GM15510 (cell line): ENCODE measurements around the gene CTSZ.

Experiments used
- POLR2A ChIP-seq: IDR thresholded peaks from 3 replicates; pipeline ENCODE4 v1.6.1; 2011; ENCODE audit warnings: borderline replicate concordance; ENCODE audit not compliant: insufficient read length; ENCODE audit errors: extremely low read depth

Gene CTSZ

DNA sequence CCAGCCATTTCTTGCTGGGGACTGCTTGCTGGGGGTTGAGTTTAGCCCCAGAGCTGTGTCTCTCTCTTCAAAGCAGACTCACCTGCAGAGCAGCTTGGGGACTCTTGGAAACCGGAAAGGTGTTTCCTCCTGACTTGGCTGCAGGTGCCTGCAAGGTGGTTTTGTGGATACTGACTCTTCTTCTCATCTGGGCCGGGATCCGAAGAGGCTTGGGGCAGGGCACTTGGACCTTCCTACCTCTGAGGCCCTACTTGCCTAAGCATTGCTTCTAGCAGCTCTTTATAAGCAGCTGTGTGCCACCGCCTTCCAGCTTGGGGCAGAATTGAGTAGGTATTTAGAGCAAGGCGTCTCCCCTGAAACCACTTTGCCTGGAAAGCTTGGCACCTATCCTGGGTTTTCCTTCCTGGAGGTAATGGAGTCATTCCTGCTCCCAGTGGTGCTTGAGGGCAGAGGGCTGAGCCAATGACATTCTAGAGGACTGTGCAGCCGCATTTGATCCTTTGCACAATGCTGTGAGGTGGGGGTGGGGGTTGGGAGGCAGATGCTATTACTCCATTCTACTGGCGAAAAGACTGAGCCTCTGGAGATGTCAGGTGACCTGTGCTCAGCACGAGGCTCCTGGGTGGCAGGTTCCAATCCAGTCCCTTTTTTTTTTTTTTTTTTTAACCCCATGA, 3.4 kb upstream of the CTSZ start:
- TF ChIP-seq POLR2A: no peak

DNA sequence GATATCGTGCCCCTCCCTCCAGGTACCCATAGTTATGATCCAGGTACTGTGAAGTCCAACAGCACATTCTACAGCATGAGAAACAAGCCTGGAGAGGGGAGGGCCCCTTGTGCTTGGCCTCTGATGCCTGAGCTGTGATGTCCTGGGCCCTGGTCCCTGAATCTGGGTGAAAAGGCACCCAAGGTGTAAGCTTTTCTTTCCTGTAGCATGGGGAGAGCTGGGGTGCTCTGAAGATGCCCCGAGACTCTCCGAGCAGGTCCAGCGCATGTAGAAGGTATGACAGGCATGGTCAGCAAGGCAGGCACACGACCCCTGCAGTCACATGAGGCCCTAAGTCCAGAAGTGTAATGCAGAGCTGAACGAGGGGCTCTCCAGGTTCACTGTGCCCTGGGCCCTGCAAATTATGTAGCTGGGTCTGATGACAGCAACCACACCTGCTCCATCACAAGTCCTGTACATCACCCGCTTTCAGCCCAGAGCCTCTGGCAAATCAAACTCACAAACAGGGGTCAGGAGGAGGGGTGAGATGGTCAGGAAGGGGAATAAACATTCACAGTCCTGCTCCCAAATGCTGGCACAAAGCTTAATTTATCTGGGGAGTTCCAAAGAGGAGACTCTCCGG, 1.8 kb upstream of the CTSZ start:
- no peak for TF ChIP-seq POLR2A

DNA sequence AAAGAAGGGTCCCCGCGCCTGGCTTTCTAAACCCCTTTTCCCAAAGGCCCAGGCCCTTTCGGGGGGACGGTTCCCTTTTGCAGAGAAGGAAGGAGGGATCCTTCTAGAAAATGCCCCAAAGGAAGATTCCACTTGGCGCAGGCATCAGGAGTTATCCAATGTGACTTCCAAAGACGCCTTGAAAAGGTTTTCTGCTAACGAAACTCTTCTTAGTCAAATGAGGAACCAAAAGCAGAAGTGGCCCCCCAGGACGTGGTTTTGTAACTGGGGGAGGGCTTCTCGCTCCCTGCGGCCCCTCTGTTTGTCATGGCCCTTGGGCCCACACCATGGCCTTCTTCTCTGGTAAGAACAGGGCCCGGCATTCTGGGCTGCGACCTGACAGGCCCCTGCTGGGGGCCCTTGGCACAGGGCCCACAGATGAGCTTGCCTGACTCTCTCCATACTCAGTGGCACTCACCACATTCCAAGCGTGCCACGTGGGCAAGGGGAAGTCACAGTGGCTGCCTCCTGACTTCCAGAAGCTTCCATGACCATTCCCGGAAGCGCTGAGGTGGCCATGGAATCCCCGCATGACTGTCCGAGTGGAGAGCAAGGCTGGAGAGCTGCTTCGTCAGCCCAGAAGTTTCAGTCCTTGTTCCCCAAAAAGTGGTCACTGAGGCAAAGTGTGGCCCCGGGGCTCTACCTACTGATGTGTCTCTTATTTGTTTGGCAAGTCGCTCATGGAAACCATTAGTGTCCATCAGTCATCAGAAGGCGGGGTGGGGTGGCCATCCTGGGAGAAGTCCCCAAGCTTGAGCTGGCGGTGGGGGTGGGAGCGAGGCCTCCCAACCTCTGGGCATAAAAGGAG, 834 bp upstream of the CTSZ start:
- no peak for TF ChIP-seq POLR2A

DNA sequence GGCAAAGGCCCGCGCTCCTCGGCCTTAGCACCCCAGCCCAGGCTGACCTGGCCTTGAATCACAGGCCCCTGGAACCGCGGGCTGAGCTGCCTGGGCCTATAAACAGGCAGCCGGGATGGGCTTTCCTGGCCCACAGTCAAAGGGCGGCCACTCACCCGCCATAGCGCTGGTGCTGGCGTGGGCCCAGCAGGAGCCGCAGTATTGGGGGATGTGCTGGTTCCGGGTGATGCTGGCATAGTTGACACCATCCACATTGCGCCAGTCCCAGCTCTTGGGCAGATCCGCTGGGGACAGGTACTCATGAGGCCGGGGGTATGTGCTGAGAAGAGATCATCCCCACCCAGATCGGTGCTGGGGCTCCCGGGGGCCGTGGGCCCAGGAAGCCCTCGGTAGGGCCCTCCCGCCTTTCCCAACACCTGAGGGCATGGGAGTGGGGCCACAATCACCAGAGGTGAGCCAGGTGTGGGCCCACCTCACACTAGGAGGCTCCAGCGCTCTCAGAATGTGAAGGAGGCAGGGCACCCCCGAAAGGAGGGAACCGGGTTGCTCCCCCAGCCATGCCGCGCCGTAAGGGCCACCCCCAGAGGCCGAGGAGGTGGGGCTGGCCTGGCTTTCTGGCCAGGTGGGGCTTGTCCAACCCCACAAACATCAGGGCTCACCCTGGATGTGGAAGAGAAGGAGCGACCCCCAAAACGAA, 739 bp downstream of the CTSZ start:
- TF ChIP-seq POLR2A: peak; percentile 5

DNA sequence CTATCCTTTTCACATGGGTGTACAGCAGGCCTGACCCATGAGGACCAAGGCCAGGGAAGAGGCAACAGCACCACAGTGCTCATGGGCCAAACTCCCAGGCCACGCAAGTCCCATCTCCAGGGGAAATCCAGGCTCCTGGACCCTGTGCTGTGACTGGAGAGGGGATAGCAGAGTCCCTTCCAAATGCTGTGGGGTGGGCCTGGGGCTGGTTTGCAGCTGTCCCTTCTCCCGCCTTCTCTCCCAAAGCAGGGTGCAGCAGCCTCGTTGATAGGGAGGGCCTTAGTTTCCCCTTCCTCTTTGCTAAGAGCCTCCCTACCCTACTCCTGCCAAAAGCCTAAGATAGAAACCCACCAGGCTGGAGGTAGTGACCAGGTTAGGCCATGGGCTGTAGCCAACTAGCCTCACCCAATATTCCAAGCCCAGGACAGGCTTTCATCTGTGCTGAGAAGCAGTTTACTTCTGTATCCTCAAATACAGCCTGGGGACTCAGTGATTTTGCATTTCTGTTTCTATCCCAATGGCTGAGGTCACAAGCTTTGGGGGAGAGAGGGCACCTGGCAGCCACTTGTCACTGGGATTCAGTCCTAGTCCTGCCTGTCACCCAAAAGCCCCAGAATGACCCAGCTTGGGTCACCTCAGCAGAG, 1.4 kb downstream of the CTSZ start:
- TF ChIP-seq POLR2A: no peak

DNA sequence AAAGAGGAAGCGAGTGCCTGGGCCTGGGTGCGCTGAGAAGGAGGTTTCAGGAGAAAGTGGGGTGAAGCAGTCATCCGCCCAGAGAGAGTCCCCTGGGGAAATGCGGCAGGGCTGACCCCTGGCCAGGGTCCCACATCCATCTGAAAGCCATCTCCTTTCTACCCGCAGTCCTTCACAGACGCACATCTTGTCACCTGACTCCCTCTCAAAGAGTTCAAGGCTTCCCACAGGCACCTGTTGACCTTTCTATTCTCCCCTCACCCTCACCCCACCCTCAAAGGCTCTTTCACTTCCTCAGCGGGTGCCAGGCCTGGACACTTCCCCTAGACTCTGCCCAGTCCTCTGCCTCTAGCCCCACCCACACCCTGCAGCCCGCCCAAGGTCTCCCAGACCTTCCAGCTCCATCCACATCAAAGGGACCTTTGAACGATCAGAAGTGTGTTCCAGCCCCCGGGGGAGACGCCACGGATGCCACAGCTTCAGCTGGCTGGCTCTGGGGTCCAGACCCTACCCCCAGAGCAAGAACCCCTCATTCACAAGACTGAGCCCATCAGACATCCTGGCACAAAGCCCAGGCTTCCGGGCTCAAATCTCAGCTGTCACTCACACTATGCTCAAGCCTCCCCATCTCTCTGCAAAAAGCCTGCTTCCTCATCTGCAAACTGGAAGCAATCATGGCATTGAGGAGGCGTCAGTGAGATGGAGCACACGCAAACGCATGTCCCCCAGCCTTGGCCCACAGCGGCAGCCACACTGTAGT, 2.1 kb downstream of the CTSZ start:
- peak; percentile 36 for TF ChIP-seq POLR2A

DNA sequence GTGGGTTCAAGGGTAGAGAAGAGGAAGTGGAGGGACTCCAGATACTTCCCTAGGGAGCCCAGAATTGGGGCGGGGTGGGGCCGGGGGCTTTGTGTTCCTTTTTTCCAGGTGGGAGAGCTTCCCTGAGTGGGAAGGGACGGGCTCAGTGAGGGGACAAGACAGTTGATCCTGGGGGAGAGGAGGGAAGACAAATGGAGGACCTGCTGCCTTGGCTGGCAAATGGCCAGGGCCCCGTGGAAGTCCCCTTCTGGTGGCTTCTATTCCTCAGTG, 2.6 kb downstream of the CTSZ start:
- no peak for TF ChIP-seq POLR2A

DNA sequence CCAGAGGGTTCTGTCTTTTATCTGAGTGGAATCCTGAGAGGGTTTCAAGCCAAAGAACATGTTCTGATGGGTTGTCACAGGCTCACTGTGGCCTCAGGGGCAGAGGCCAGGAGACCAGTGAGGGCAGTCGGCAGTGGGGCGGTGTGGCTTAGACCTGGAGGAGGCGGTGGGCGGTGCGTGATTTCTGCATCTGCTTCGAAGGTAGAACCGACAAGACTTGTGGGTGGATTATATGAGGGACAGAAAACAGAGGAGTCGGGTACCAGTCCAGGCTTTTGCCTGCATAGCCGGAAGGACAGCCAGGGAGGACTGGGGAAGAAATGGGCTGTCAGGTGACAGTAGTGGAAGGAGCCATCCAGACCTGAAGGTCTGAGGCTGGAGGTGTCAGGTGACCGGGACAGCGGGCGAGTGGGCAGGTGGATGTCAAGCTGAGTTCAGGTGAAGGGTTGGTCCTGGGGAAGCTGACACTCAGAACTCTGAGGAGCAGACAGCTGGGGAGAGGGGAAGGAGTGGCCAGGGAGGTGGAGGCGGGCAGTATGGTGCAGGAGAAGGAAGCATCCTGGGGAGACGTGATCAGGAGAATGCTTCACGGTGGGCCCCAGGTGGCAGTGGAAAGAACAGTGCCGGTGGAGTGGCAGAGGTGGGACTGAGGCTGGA, 3.1 kb downstream of the CTSZ start:
- no peak for TF ChIP-seq POLR2A

DNA sequence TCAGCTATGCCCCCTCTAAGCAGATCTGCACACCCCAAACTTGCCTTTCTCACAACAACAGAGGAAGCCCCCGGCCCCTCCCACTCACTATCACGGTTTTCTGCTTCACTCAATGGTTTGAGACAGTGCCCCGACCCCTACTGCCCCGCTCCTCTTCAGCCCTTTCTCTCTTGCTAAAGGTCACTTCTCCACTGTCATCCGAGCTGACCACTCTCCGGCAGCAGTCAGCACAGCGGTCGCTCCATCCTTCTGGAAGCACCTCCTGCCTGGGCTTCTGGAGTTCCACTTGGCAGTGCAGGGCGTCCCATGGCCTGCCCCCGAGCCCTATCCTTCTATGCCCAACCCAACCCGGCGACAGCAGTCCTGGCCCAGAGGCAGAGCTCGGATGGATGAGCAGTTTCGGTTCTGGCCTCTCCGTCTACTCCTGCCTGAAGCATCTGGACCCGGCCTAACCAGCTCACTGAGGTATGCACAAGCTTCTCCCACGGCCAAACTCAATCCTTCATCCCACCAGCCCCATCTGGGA, 4.1 kb downstream of the CTSZ start:
- no peak for TF ChIP-seq POLR2A

DNA sequence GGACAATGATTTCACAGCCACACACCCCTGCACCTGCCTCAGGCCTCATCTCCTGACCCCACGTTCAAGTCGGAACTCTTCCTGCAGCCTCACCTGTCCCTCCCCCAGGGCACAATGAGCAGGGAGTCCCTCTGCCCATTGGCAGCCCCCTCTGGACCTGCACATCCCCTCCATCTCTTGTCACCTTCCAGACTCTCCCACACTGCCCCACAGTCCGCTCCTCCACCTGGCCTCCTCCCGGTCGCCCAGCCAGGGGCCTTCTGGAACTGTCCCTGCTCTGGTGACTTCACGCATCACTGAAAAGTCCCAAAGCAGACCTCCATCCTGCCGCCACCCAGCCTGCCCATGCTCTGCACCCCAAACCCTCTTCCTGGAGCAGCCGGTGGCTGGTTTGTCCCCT, 4.7 kb downstream of the CTSZ start:
- TF ChIP-seq POLR2A: peak; percentile 5

DNA sequence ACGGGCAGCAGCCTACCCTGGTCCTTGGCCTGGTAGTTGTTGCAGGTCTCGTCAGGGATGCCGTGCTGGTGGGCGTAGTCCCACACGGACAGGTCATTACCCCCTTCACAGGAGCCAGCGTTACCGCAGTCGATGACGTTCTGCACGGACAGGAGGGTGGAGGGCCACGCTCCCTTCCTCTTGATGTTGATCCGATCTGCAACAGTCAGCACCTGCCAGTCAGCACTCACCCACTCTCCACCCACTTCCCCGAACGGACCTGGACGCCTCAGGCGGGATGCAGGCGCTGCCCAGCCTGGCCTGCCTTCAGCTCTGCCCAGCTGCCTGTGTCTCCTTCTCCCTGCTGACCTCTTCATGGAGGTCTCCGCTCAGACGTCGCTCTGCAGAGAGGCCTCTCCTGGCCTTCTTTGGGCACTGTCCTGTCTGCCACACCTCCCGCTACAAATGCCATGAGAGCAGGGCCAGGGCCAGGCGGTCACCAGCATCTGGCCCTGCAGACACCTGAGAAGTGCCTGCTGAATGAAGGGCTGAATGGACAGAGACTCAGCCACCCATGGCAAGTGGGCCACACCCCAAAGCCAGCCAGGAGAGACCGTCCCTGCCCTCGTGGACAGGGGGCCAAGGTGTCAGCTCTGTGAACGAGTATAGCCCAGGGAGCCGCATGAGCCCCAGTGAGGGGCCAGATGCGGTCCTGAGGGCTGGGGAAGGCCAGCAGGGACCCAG, 5.4 kb downstream of the CTSZ start:
- no peak for TF ChIP-seq POLR2A

DNA sequence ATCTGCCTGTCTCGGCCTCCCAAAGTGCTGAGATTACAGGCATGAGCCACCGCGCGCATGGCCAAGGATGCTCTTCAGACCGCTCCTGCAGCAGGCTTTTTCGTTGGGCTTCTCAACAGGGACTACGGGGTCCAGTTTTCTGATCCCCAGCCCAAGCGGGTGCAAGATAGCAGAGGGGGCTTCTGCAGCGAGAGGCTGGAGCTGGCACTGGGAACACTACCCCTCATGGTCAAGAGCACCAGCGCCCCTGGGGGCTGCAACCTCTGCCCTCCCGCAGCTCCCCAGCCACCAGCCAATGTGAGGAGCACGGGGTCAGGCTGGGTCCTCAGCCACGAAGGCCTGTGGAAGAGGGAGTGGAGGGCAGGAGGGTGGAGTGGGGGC, 6.0 kb downstream of the CTSZ start:
- no peak for TF ChIP-seq POLR2A

DNA sequence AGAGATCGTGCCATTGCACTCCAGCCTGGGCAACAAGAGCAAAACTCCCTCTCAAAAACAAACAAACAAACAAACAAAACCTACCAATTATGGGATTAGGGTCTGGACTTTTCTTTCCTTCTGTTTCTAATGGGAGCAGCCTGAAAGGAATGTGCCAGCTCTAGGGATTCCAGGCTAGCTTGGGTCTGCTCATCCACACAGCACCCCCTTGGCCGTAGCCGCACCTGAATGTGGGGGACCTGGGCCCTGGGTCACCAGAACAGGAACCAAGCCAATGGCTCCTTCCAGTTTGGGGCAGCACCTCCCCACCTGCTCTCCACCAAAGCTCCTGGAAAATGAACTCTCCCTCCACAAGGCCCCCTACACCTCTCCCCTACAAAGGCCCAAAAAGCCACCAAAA, 6.7 kb downstream of the CTSZ start:
- TF ChIP-seq POLR2A: no peak
